Measurements from ENCODE around the gene CLDN25.
A peak's percentile ranks its signal among the peaks of the same experiment; 100 is the strongest.

Gene CLDN25

DNA sequence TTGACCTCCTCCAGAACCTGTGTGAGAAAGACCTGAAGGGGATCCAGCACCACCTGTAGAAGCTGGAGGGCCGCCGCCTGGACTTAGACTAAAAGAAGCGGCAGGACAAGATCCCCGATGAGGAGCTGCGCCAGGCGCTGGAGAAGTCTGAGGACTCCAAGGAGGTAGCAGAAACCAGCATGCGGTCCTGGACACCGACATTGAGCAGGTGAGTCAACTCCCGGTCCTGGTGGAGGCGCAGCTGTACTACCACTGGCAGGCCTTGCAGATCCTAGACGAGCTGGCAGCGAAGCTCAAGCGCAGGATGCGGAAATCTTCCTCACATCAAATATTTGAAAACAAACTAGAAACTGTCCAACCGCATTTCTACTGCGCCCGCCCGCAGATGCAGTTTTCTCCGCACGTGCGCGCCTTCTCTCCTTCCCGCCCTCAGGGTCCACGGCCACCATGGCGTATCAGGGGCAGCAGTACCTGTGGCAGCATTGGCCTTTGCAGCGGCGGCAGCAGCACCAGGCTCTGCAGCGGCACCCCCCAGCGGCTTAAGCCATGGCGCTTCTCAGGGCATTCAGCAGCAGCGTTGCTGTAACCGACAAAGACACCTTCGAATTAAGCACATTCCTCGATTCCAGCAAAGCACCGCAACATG is 10.2 kb downstream of the CLDN25 start:
- Histone ChIP-seq H3K4me3 (replicated peaks; ENCODE audit: insufficient read depth, low read length) (no peak overlapping the region), H3K27ac (replicated peaks) (no peak overlapping the region), H3K27me3 (ENCODE audit: insufficient read depth, poor library complexity, severe bottlenecking) (peaks cover 4% of the 10 kb centered on the region)
- DNase-seq (ENCODE audit: low read depth in 1 of 2, low spot score in 1 of 2) = no peak
- TF ChIP-seq POLR2AphosphoS5 (IDR thresholded peaks at IDR 0.05; ENCODE audit: low read depth) = no peak

- no peak for TF ChIP-seq SPI1 (IDR thresholded peaks at IDR 0.05; ENCODE audit: borderline replicate concordance, low read depth)
- TF ChIP-seq CTCF (IDR thresholded peaks at IDR 0.05; ENCODE audit: insufficient read depth, low read length) = peak; percentile 53
- DNase-seq (ENCODE audit: low read depth in 1 of 2, low spot score in 1 of 2) = peak; percentile 8 to 20
- Histone ChIP-seq H3K27ac (replicated peaks) (no peak overlapping the region), H3K27me3 (ENCODE audit: insufficient read depth, poor library complexity, severe bottlenecking) (no peaks in the 10 kb centered on the region), H3K4me3 (replicated peaks; ENCODE audit: insufficient read depth, low read length) (no peak overlapping the region)
Observed at GRCh38 chr11:113796663-113797259, 17.2 kb downstream of the CLDN25 start.

- Histone ChIP-seq H3K27ac (replicated peaks) (no peak overlapping the region), H3K4me3 (replicated peaks; ENCODE audit: insufficient read depth, low read length) (no peak overlapping the region), H3K27me3 (ENCODE audit: insufficient read depth, poor library complexity, severe bottlenecking) (no peaks in the 10 kb centered on the region)
- TF ChIP-seq CTCF (IDR thresholded peaks at IDR 0.05; ENCODE audit: insufficient read depth, low read length) (no peak), GABPA (IDR thresholded peaks at IDR 0.05; ENCODE audit: low read depth) (no peak), POLR2AphosphoS5 (IDR thresholded peaks at IDR 0.05; ENCODE audit: low read depth) (no peak), REST (IDR thresholded peaks at IDR 0.05; ENCODE audit: insufficient replicate concordance, low read depth) (no peak), SPI1 (IDR thresholded peaks at IDR 0.05; ENCODE audit: borderline replicate concordance, low read depth) (no peak)
- DNase-seq (ENCODE audit: low read depth in 1 of 2, low spot score in 1 of 2) = no peak
Observed at GRCh38 chr11:113802621-113803020, 23.0 kb downstream of the CLDN25 start.

- H3K27me3 ChIP-seq (ENCODE audit: insufficient read depth, poor library complexity, severe bottlenecking) = no peaks in the 10 kb centered on the region
- no peak for DNase-seq (ENCODE audit: low read depth in 1 of 2, low spot score in 1 of 2)
- TF ChIP-seq GABPA (IDR thresholded peaks at IDR 0.05; ENCODE audit: low read depth) (no peak), POLR2AphosphoS5 (IDR thresholded peaks at IDR 0.05; ENCODE audit: low read depth) (no peak), SPI1 (IDR thresholded peaks at IDR 0.05; ENCODE audit: borderline replicate concordance, low read depth) (no peak), REST (IDR thresholded peaks at IDR 0.05; ENCODE audit: insufficient replicate concordance, low read depth) (no peak), CTCF (IDR thresholded peaks at IDR 0.05; ENCODE audit: insufficient read depth, low read length) (no peak)
- no peak overlapping the region for H3K4me3 ChIP-seq (replicated peaks; ENCODE audit: insufficient read depth, low read length)
- no peak overlapping the region for H3K27ac ChIP-seq (replicated peaks)
Observed at GRCh38 chr11:113805640-113806039, 26.0 kb downstream of the CLDN25 start.

Measured in HL-60 (cell line).